K562 (cell line): Measurements from ENCODE around the gene MYOM1.

Experiments
- ATF3 ChIP-seq, 2 experiments: fragments of 450-650 bp in 1 of 2; sonication (generic) in 1 of 2; formaldehyde crosslinking in 1 of 2; IDR thresholded peaks in 1 of 2; conservative IDR thresholded peaks in 1 of 2; 2 replicates each; pipeline versions ENCODE4 v1.6.1 to v1.8.1; 2016 to 2023; ENCODE audit warnings: mild to moderate bottlenecking in 2 of 2, moderate library complexity in 2 of 2, inconsistent platforms in 1 of 2, missing genetic modification reagents in 1 of 2
- BACH1 ChIP-seq: fragments of 200-800 bp; sonication (Bioruptor generic); IDR thresholded peaks from 2 replicates; pipeline ENCODE4 v1.6.1; 2016; ENCODE audit warnings: missing genetic modification characterization, missing compliant biosample characterization
- CSDE1 ChIP-seq, 2 experiments: fragments of 450-650 bp; IDR thresholded peaks; 2 replicates each; pipeline ENCODE4 v1.6.1; 2016; ENCODE audit warnings: mild to moderate bottlenecking in 1 of 2
- CTCF ChIP-seq, 3 experiments: IDR thresholded peaks in 2 of 3; conservative IDR thresholded peaks in 1 of 3; 2 replicates each; pipeline ENCODE4 v1.5.1; 2011 to 2012; ENCODE audit warnings: low read length in 3 of 3, mild to moderate bottlenecking in 3 of 3, control low read depth in 2 of 3, improper control_type of control experiment in 1 of 3, inconsistent platforms in 1 of 3, low read depth in 1 of 3, mixed read lengths in 1 of 3, moderate library complexity in 1 of 3; ENCODE audit not compliant: insufficient read depth in 2 of 3
- ETV6 ChIP-seq, 3 experiments: fragments of 150-350 bp in 1 of 3; sonication (generic) in 1 of 3; formaldehyde crosslinking in 1 of 3; IDR thresholded peaks; 2 replicates each; pipeline versions ENCODE4 v1.6.1 to v1.8.0; 2014 to 2022; ENCODE audit warnings: borderline replicate concordance in 2 of 3, low read depth in 2 of 3, antibody characterized with exemption in 1 of 3, low read length in 1 of 3, mild to moderate bottlenecking in 1 of 3, missing genetic modification reagents in 1 of 3
- KLF16 ChIP-seq: IDR thresholded peaks from 2 replicates; pipeline ENCODE4 v1.6.1; 2016; ENCODE audit warnings: antibody characterized with exemption
- MGA ChIP-seq: fragments of 450-650 bp; IDR thresholded peaks from 2 replicates; pipeline ENCODE4 v1.6.1; 2016; ENCODE audit warnings: mild to moderate bottlenecking, moderate library complexity
- SP1 ChIP-seq: sonication (generic); formaldehyde crosslinking; IDR thresholded peaks from 2 replicates; pipeline ENCODE4 v1.8.1; 2022; ENCODE audit warnings: mild to moderate bottlenecking, missing genetic modification reagents
- TAF1 ChIP-seq: IDR thresholded peaks from 2 replicates; pipeline ENCODE4 v1.6.1; 2011; ENCODE audit warnings: mild to moderate bottlenecking, low read length, moderate library complexity; ENCODE audit not compliant: insufficient read depth, control insufficient read depth, severe bottlenecking; ENCODE audit errors: extremely low read depth
- TCF3 ChIP-seq: sonication (generic); formaldehyde crosslinking; IDR thresholded peaks from 2 replicates; pipeline ENCODE4 v1.4.0; 2020; ENCODE audit warnings: mild to moderate bottlenecking, missing genetic modification reagents
- TCF7L2 ChIP-seq: fragments of 150-350 bp; IDR thresholded peaks from 2 replicates; pipeline ENCODE4 v1.6.1; 2016; ENCODE audit warnings: low read depth, mild to moderate bottlenecking, low read length, moderate library complexity
- USF2 ChIP-seq: sonication (generic); formaldehyde crosslinking; IDR thresholded peaks from 2 replicates; pipeline ENCODE4 v1.5.0; 2020; ENCODE audit warnings: missing genetic modification reagents
- ZNF76 ChIP-seq: fragments of 250-450 bp; sonication (Bioruptor Pico); IDR thresholded peaks from 2 replicates; pipeline ENCODE4 v1.4.0; 2020; ENCODE audit warnings: mild to moderate bottlenecking, moderate library complexity, borderline replicate concordance
- ZSCAN29 ChIP-seq: fragments of 450-650 bp; IDR thresholded peaks from 2 replicates; pipeline ENCODE4 v1.6.1; 2017

GRCh38 chr18:3054780-3055179 is 165.0 kb downstream of the MYOM1 start:
- TF ChIP-seq USF2 (CRISPR knock-in tag) = no peak
- no peak for TF ChIP-seq SP1 (CRISPR knock-in tag)
- no peak for TF ChIP-seq ZSCAN29
- no peak for TF ChIP-seq CSDE1 (IDR thresholded peaks at IDR 0.05)
- no peak for TF ChIP-seq TCF3 (CRISPR knock-in tag)
- no peak for TF ChIP-seq CTCF (IDR thresholded peaks at IDR 0.05 in 2 of 3, conservative IDR thresholded peaks at IDR 0.05 in 1 of 3; ENCODE audit: insufficient read depth in 2 of 3, low read depth in 1 of 3, low read length in 3 of 3)
- TF ChIP-seq ZNF76 (CRISPR knock-in tag) = no peak
- TF ChIP-seq BACH1 (tag) = no peak
- no peak for TF ChIP-seq ATF3 (IDR thresholded peaks at IDR 0.05)
- TF ChIP-seq ATF3 (CRISPR knock-in tag; conservative IDR thresholded peaks at IDR 0.05) = no peak
- TF ChIP-seq TAF1 = no peak
- TF ChIP-seq MGA = no peak
- TF ChIP-seq KLF16 = no peak
- no peak for TF ChIP-seq TCF7L2
- no peak for TF ChIP-seq ETV6 (IDR thresholded peaks at IDR 0.05; ENCODE audit: borderline replicate concordance in 1 of 2, low read depth in 2 of 2, low read length in 1 of 2)
- no peak for TF ChIP-seq ETV6 (CRISPR knock-in tag; IDR thresholded peaks at IDR 0.05; ENCODE audit: borderline replicate concordance)
